Kidney capillary endothelial cell (primary cell): ENCODE measurements around the gene CCL25.
"Not testable (repeated sequence)": the region's sequence is repeated elsewhere in the genome, so short reads cannot be mapped to it uniquely, and the experiment has no call there.

Experiments used
- DNase-seq: peaks from one replicate; pipeline ENCODE4 v3.0.0-alpha.2; 2018; ENCODE audit warnings: low spot score

CCL25 gene

GRCh38 chr19:8085598-8086408 lies 33.2 kb downstream of the CCL25 start:
- DNase-seq, result no peak

DNA sequence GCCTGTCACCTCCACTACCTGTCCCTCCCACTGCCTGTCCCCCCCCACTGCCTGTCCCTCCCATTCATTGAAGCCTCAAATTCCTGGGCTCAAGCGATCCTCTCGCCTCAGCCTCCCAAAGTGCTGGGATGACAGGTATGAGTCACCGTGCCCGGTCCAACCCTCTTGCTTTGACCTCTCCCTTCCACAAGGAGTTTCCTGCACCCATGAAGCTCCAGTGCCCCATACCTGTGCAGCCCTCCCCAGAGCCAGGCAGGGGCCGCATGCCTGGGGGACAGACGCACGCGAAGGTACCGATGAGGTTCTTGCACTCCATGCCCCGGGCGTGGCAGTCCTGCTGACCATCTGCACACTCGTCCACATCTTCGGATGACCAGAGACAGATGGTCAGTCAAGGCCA lies 34.3 kb downstream of the CCL25 start:
- no peak for DNase-seq

DNA sequence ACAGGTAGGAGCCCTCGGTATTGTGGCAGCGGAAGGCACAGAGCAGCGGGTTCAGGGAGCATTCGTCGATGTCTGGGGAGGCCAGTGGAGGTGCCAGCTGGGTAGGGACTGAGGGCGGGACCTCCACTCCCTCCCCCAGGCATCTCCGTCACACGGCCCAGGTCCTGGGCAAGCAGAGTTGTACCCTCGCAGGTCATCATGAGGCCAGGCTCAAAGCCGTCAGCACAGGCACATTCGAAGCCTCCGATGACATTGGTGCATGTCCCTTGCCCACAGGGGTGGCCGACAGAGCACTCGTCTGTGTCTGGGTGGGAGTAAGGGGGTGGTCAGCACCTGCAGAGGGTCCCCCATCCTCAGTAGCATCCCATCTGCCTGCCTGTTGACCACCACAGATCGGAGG lies 35.3 kb downstream of the CCL25 start:
- DNase-seq, result no peak

GRCh38 chr19:8088752-8089663 lies 36.4 kb downstream of the CCL25 start:
- no peak for DNase-seq

DNA sequence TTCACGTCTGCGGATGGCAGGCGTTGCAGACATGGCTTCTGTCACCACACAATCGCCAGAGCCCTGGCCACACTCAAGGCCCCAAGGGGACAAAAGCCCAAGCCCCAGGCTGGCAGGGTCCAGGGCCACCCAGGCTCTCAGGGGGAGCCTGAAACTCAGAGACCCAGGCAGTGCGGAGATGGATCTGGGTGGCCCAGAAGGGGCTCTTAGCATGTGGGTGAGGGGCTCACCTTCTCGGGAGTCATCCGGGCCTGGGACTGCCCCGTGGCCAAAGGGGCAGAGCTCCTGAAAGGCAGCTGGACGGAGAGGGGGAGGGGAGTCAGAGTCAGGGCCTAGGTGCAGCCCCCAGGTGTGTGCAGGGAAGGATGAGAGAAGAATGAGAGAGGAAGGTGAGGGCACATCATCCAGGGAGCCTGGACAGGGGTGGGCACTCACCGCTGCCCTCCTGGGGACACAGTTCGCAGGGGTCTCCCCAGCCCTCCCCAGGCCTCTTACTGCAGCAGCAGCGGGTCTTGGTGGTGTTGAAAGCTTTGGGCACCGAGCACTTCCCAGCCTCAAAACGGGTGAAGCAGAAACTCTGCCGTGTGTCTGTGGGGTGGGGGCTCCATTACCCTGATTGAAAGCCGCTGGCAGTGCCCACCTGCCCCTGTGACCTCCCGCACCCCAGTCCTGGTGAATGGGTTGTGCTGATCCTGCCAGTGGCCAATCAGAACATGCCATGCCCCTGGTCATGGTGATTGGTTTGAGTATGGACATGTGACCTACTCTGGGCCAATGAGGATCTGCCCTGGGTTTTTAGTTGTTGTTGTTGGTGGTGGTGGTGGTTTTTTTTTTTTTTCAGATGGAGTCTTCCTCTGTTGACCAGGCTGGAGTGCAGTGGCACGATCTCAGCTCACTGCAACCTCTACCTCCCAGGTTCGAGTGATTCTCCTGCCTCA lies 37.4 kb downstream of the CCL25 start:
- DNase-seq, result no peak

GRCh38 chr19:8090950-8091349 lies 38.4 kb downstream of the CCL25 start:
- no peak for DNase-seq

DNA sequence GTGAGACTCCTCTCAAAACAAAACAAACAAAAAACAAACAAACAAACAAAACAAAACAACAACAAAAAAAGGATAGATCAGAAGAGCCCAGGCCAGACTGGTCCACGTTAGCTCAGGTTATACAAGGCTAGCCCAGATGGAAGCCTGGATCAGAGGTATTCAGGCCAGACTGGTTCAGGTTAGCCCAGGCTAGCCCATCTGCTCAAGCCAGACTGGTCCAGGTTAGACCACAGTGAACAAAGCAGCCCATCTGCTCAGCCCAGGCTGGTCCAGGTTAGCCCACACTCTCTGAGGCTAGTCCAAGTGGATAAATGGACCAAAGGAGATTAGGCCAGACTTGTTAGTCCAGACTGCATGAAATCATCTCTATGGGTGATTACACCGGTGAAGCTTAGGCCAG lies 41.2 kb downstream of the CCL25 start:
- no peak for DNase-seq

DNA sequence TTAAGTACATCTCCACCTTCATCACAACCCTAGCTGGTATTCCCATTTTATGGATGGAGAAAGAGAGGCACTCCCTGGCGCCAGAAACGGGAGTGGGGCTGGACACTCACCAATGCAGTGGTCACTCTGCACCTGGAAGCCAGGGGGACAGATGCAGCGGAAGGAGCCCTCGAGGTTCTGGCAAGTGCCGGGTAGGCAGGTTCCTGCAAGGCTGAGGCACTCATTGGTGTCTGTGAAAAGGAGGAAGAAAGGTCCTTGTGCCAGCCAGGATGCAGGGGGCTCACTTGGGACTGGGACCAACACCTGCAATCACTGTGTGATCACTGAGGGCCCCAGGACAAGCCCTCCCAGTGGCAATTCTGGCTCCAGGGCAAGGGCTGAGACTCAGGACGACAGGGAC lies 41.8 kb downstream of the CCL25 start:
- DNase-seq, result no peak

DNA sequence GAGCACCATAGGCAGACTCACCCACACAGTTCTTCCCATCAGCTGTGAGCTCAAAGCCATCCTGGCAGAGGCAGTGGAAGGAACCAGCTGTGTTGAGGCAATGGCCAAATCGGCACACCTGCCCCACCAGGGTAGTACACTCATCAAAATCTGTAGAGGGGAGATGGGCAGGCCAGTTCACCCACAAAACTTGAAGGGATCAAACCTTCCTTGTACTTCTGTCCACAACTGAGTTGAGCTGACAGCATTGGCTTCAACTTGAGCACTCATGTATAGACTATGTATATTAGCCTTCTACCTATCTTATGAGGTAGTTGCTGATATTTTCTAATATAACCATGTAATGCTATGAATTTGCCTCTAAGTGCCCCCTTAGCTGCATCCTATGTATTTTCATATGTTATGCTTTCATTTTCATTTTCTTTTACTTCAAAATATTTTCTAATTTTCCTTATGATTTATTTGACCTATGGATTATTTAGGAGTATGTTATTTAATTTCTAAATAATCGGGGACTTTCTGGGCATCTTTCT lies 42.9 kb downstream of the CCL25 start:
- DNase-seq, result no peak

GRCh38 chr19:8096071-8096470 lies 43.5 kb downstream of the CCL25 start:
- no peak for DNase-seq

GRCh38 chr19:8097198-8097597 lies 44.6 kb downstream of the CCL25 start:
- DNase-seq, result no peak

- no peak for DNase-seq
These were observed 45.4 kb downstream of the CCL25 start for GRCh38 chr19:8097681-8098567.

DNA sequence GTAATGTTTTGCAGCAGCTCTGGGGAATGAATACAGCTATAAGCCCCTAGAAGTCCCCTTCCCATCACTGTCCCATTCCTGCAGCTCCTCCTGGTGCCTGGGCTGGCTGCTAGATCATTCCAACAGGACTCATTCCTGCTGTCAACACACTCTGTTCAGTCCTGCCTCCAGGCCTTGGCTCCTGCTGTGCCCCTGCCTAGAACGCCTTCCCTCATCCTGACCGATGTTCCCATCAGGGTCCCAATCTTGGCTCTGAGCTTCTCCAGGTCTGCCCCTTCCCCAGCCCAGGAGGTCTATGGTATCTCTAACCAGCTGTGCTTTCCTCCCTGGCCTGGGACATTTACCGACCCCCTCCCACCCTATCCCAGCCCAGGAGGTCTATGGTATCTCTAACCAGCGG lies 48.8 kb downstream of the CCL25 start:
- DNase-seq, result no peak

DNA sequence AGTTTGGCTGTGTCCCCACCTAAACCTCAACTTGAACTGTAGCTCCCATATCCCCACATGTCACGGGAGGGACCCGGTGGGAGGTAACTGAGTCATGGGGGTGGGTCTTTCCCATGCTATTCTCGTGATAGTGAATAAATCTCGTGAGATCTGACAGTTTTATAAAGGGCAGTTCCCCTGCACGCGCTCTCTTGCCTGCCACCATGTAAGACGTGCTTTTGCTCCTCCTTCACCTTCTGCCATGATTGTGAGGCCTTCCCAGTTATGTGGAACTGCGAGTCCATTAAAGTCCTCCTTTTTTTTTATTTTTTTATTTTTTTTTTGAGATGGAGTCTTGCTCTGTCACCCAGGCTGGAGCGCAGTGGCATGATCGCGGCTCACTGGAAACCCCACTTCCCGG lies 49.4 kb downstream of the CCL25 start:
- not testable (repeated sequence) for DNase-seq

DNA sequence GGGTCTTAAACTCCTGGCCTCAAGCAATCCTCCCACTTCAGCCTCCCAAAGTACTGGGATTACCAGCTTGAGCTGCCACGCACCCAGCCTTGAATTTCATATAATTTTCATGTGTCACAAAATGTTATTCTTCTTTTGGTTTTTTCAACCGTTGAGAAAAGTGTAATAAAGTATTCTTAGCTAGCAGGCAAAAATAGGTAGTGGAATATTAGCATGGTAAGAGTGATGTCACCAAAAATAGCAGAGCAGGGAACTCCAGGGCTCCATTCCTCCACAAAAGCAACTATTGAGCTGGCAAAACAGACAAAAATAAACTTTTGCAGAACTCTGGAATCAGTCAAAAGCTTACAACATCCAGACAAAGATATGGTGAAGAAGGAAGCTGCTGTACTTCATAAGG lies 52.9 kb downstream of the CCL25 start:
- DNase-seq, result no peak

GRCh38 chr19:8107301-8107903 lies 54.8 kb downstream of the CCL25 start:
- DNase-seq, result no peak

- peak; percentile 21 for DNase-seq
These were observed 56.2 kb downstream of the CCL25 start for GRCh38 chr19:8108560-8109445.

DNA sequence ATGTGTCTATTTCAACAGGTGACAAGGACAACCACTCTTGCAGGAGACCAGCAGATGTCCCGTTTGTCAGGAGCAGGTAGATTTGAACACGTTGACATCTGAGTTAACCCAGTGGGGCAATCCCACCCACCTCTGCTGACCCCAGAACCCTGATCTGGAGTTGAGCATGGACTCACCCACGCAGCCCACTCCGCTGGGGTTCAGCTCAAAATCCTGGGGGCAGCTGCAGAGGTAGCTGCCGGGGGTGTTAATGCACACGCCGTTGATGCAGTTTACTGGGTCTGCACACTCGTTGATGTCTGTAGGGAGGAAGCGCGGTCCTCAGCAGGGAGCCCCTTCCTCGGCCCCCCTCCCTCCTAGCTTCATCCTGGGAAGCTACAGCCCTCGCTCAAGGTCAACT lies 56.9 kb downstream of the CCL25 start:
- DNase-seq, result no peak
